Endodermal cell (in vitro differentiated cells): ENCODE data around the gene LONRF2. TPM values are rescaled to one million over a fixed set of nuclear protein-coding genes. Genes with fewer than 3 reads are reported as not detected.

Experiments used
- DNase-seq: peaks from one replicate; pipeline ENCODE4 v3.0.0-alpha.2; 2017
- H3K27ac ChIP-seq: 2 replicates; pipeline ENCODE4 v1.5.1; 2013; ENCODE audit warnings: mild to moderate bottlenecking, low read depth, low read length, moderate library complexity
- H3K27me3 ChIP-seq: 2 replicates; pipeline ENCODE4 v1.6.1; 2013; ENCODE audit warnings: mild to moderate bottlenecking, low read length, moderate library complexity; ENCODE audit not compliant: insufficient read depth, control insufficient read depth, poor library complexity, severe bottlenecking
- H3K36me3 ChIP-seq: 2 replicates; pipeline ENCODE4 v1.7.0; 2013; ENCODE audit warnings: mild to moderate bottlenecking, low read length, moderate library complexity; ENCODE audit not compliant: control insufficient read depth, insufficient read depth
- H3K4me1 ChIP-seq: one replicate; pipeline ENCODE4 v1.7.0; 2013; ENCODE audit warnings: low read length; ENCODE audit not compliant: control insufficient read depth, insufficient read depth
- H3K4me3 ChIP-seq: 2 replicates; pipeline ENCODE4 v1.5.1; 2013; ENCODE audit warnings: mild to moderate bottlenecking, low read length, moderate library complexity
- H3K9ac ChIP-seq: 2 replicates; pipeline ENCODE4 v1.6.1; 2013; ENCODE audit warnings: mild to moderate bottlenecking, low read length, moderate library complexity; ENCODE audit not compliant: poor library complexity, severe bottlenecking; ENCODE audit errors: extremely low read depth
- H3K9me3 ChIP-seq: 2 replicates; pipeline ENCODE4 v1.6.1; 2013; ENCODE audit warnings: mild to moderate bottlenecking, low read length, moderate library complexity; ENCODE audit not compliant: control insufficient read depth
- H3K27ac Mint-ChIP-seq: 2 replicates; pipeline ENCODE4 v1.8.0; 2020; ENCODE audit warnings: mixed read lengths
- H3K27me3 Mint-ChIP-seq: 2 replicates; pipeline ENCODE4 v1.8.0; 2021; ENCODE audit warnings: mild to moderate bottlenecking, mixed read lengths; ENCODE audit not compliant: insufficient read depth
- H3K36me3 Mint-ChIP-seq: 2 replicates; pipeline ENCODE4 v1.8.0; 2020; ENCODE audit warnings: low read depth, mixed read lengths
- H3K4me1 Mint-ChIP-seq: 2 replicates; pipeline ENCODE4 v1.8.0; 2020; ENCODE audit warnings: mixed read lengths
- H3K4me3 Mint-ChIP-seq: 2 replicates; pipeline ENCODE4 v1.8.0; 2020; ENCODE audit warnings: mild to moderate bottlenecking, moderate library complexity, mixed read lengths
- H3K9me3 Mint-ChIP-seq: 2 replicates; pipeline ENCODE4 v1.8.0; 2020; ENCODE audit warnings: mild to moderate bottlenecking, mixed read lengths
- CTCF ChIP-seq: fragments of 200-600 bp; sonication (generic); conservative IDR thresholded peaks from 2 replicates; pipeline ENCODE4 v1.5.0; 2021; ENCODE audit warnings: antibody characterized with exemption, mild to moderate bottlenecking
- WGBS, 2 experiments: methylation state at CpG; one replicate each; pipeline versions ENCODE4 v1.1.5 to v1.1.7; 2013; ENCODE audit warnings: missing lambda C conversion rate in 2 of 2, mixed read lengths in 1 of 2; ENCODE audit not compliant: insufficient coverage in 1 of 2, insufficient read length in 1 of 2; 5-methylcytosine and 5-hydroxymethylcytosine counted together
- total RNA-seq, 2 donors: library from RNA; stranded (reverse); fragmentation: NEBNext Ultra II Directional in 1 of 2; extraction: Animal tissue kit (Norgen Biotek cat#: 25700) in 1 of 2; gene quantifications; 2 replicates in 1 of 2; 3 replicates in 1 of 2; pipeline ENCODE4 v1.2.1, GENCODE V29; 2021

Gene LONRF2
- total RNA-seq, 2 donors from 2014 or later: 0.40 to 0.71 TPM

DNA sequence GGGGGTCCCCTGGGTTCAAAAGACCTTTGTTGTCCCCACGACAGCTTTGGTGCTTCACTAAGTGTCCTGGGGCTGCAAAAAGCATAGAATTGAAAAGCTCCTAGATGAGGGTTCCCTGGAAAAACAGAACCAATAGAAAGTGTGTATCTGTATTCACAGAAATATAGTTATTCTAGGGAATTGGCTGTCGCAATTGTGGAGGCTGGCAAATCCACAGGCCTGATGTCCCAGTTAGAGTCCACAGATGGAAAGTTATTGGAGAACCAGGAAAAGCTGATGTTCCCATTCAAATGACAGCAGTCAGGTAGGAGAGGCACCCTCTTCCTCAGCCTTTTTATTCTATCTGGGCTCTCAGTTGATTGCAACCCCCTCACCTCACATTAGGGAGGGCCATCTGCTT lies 65.5 kb downstream of the LONRF2 start:
- no peaks in the 10 kb centered on the region for H3K9me3 Mint-ChIP-seq
- WGBS, 2 experiments: 94 to 96% methylated on average over 2 of the region's 2 CpGs
- no peaks in the 10 kb centered on the region for H3K27me3 ChIP-seq

GRCh38 chr2:100256416-100256815 lies 65.9 kb downstream of the LONRF2 start:
- Mint-ChIP-seq H3K27ac (no peak overlapping the region), H3K4me3 (no peak overlapping the region), H3K36me3 (no peaks in the 10 kb centered on the region), H3K4me1 (no peaks in the 10 kb centered on the region), H3K27me3 (peaks cover 1% of the 10 kb centered on the region), H3K9me3 (no peaks in the 10 kb centered on the region)
- WGBS, 2 experiments: 90 to 100% methylated on average over 2 to 11 of the region's 11 CpGs
- Histone ChIP-seq H3K4me3 (no peak overlapping the region), H3K36me3 (no peaks in the 10 kb centered on the region), H3K9me3 (no peaks in the 10 kb centered on the region), H3K27ac (no peak overlapping the region), H3K4me1 (no peaks in the 10 kb centered on the region), H3K27me3 (no peaks in the 10 kb centered on the region), H3K9ac (no peak overlapping the region)
- TF ChIP-seq CTCF: no peak
- no peak for DNase-seq

More for the DNA sequence above, 65.5 kb downstream of the LONRF2 start:
- Histone ChIP-seq H3K9me3 (no peaks in the 10 kb centered on the region), H3K27ac (no peak overlapping the region), H3K36me3 (no peaks in the 10 kb centered on the region), H3K4me1 (no peaks in the 10 kb centered on the region), H3K9ac (no peak overlapping the region), H3K4me3 (no peak overlapping the region)
- no peak for TF ChIP-seq CTCF
- DNase-seq: no peak
- Mint-ChIP-seq H3K36me3 (no peaks in the 10 kb centered on the region), H3K27me3 (peaks cover 1% of the 10 kb centered on the region), H3K27ac (no peak overlapping the region), H3K4me1 (no peaks in the 10 kb centered on the region), H3K4me3 (no peak overlapping the region)

GRCh38 chr2:100254646-100255210 lies 67.6 kb downstream of the LONRF2 start:
- TF ChIP-seq CTCF: no peak
- no peaks in the 10 kb centered on the region for H3K9me3 ChIP-seq
- no peak overlapping the region for H3K27ac ChIP-seq
- no peak for DNase-seq
- H3K9ac ChIP-seq: no peak overlapping the region
- H3K4me3 ChIP-seq: no peak overlapping the region
- no peak overlapping the region for H3K27ac Mint-ChIP-seq
- no peaks in the 10 kb centered on the region for H3K36me3 Mint-ChIP-seq
- H3K9me3 Mint-ChIP-seq: no peaks in the 10 kb centered on the region
- 91 to 92% methylated on average over 8 to 16 of the region's 16 CpGs for WGBS, 2 experiments
- no peaks in the 10 kb centered on the region for H3K4me1 ChIP-seq
- H3K36me3 ChIP-seq: no peaks in the 10 kb centered on the region
- no peaks in the 10 kb centered on the region for H3K27me3 ChIP-seq
- no peak overlapping the region for H3K4me3 Mint-ChIP-seq
- no peaks in the 10 kb centered on the region for H3K4me1 Mint-ChIP-seq
- peaks cover 4% of the 10 kb centered on the region for H3K27me3 Mint-ChIP-seq
